Activated naive CD4-positive, alpha-beta T cell treated with anti-CD3 and anti-CD28 coated beads, Interleukin-2, amount 50 U/mL, for 16 hours (primary cell): ENCODE results near the gene SYT15.
A peak's percentile ranks its signal among the peaks of the same experiment; 100 is the strongest.
"Not testable (repeated sequence)": the region's sequence is repeated elsewhere in the genome, so short reads cannot be mapped to it uniquely, and the experiment has no call there.

ENCODE experiments used
- DNase-seq: peaks from one replicate; pipeline ENCODE4 v3.0.0-alpha.2; 2020

Gene SYT15

GRCh38 chr10:46578474-46579178 is at the start of gene SYT15:
Gene SYT15, plus strand, starts transcription at chr10:46579128. Its CDS starts 41 bp downstream, at chr10:46579169.
- not testable (repeated sequence) for DNase-seq

- not testable (repeated sequence) for DNase-seq
Measured at GRCh38 chr10:46529742-46530141, 49.2 kb upstream of the SYT15 start.

GRCh38 chr10:46530249-46531186 is 48.4 kb upstream of the SYT15 start:
- no peak for DNase-seq

- not testable (repeated sequence) for DNase-seq
Measured at GRCh38 chr10:46532256-46532655, 46.7 kb upstream of the SYT15 start.

GRCh38 chr10:46534828-46535524 is 44.0 kb upstream of the SYT15 start:
- DNase-seq = no peak

- DNase-seq = no peak
Measured at GRCh38 chr10:46536171-46536570, 42.8 kb upstream of the SYT15 start.

- no peak for DNase-seq
Measured at GRCh38 chr10:46536781-46537180, 42.1 kb upstream of the SYT15 start.

- no peak for DNase-seq
Measured at GRCh38 chr10:46537309-46537708, 41.6 kb upstream of the SYT15 start.

- no peak for DNase-seq
Measured at GRCh38 chr10:46538155-46538554, 40.8 kb upstream of the SYT15 start.

- DNase-seq = no peak
Measured at GRCh38 chr10:46538717-46539426, 40.1 kb upstream of the SYT15 start.

GRCh38 chr10:46539596-46540411 is 39.1 kb upstream of the SYT15 start:
- no peak for DNase-seq

GRCh38 chr10:46540412-46541016 is 38.4 kb upstream of the SYT15 start:
- DNase-seq = no peak

- peak; percentile 14 for DNase-seq
Measured at GRCh38 chr10:46541017-46541661, 37.8 kb upstream of the SYT15 start.

GRCh38 chr10:46541735-46542566 is 37.0 kb upstream of the SYT15 start:
- DNase-seq = no peak

- no peak for DNase-seq
Measured at GRCh38 chr10:46542567-46543465, 36.1 kb upstream of the SYT15 start.

GRCh38 chr10:46543466-46544377 is 35.2 kb upstream of the SYT15 start:
- DNase-seq = peak; percentile 9

GRCh38 chr10:46544989-46545791 is 33.7 kb upstream of the SYT15 start:
- DNase-seq = peak; percentile 11
